GM19035 (cell line): Measurements from ENCODE around the gene CLSTN2.

Experiments used
- ATAC-seq: cut with Tn5 transposase; IDR thresholded peaks from one replicate; pipeline ENCODE4 v1.9.1; 2021; ENCODE audit not compliant: unreplicated experiment

The CLSTN2 gene

DNA sequence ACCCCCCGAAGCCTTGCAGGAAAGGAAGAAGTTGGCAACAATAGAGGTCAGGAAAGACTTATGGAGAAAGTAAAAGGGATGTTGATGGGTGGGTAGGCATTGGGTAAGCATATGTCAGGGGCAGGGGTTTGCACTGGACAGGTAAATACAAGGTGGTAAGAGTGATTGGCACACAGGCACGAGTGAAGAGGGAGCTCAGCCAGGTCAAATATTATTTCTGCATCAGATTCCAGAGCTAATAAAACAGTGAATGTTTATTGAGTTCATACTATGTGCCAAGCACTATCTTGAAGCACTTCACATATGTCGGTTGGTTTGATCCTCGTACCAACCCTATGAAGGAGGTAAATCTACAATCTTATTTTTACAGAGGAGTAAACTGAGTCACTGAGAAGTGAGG is 6.6 kb downstream of the CLSTN2 start:
- no peak for ATAC-seq

DNA sequence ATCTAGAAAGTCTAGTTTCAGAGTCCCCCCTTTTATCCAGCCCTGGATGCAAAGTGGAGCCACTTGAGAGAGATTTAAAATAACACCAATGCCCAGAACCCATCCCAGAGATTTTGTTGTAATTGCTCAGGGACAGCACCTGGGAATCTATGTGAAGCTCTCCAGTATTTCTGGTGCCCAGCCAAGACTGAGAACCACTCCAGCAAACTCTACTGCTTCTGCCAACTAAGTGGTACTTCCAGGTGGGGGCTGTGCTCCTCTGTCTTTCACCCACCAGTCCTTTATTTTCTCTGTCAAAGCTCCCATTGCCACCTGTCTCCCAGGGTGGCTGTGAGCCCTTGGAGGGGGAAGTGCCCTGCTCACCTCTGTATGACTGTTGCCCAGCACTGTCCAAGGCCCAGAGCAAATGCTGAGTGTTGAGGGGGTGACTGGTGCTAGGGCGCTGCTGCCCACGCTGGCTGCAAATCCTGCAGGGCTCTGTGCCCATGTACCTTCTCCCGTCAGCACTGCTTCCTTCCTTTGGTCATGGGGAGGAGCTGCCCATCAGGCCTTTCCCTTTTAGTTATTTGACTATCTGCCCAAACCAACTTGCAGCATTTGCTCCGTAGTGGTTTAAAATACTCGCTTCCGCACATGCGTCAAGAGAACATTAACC is 9.4 kb downstream of the CLSTN2 start:
- no peak for ATAC-seq

GRCh38 chr3:139945386-139945785 is 10.4 kb downstream of the CLSTN2 start:
- no peak for ATAC-seq

DNA sequence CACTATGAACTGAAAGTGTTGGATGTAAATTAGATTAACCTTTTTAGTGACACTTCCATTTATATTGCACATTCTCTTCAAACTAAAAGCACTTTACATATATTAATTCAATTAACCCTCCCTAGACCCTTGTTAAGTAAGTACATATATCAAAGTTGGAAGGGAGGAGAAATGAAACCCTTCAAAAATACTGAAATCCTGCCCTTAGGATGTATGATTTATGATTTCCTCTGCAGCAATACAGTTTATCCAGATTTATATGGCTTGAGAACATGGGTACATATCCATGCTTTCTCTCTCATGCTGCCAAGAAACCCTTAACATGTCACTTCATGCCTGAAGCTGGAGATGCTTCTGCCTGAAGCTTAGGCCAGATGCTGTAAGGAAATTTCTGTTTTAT is 11.0 kb downstream of the CLSTN2 start:
- ATAC-seq = no peak

DNA sequence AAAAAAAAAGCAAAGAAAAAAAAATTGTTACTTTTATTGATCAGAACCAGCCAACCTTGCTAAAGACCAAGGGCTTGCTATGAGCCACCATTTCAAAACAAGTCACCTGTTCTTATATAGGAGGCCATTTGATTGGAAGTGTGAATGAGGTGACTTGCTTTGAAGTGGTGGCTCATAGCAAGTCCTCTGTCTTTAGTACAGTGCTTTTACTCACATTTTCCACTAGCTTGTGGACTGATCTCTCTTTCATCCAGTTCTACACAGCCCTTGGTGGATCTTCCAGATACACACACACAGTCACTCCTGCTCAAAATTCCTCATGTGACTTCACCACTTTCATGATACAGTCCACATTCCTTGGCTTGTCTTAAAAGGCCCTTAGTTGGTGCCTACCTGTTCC is 13.5 kb downstream of the CLSTN2 start:
- no peak for ATAC-seq

- ATAC-seq = no peak
Measured at GRCh38 chr3:139948898-139949297, 13.9 kb downstream of the CLSTN2 start.

DNA sequence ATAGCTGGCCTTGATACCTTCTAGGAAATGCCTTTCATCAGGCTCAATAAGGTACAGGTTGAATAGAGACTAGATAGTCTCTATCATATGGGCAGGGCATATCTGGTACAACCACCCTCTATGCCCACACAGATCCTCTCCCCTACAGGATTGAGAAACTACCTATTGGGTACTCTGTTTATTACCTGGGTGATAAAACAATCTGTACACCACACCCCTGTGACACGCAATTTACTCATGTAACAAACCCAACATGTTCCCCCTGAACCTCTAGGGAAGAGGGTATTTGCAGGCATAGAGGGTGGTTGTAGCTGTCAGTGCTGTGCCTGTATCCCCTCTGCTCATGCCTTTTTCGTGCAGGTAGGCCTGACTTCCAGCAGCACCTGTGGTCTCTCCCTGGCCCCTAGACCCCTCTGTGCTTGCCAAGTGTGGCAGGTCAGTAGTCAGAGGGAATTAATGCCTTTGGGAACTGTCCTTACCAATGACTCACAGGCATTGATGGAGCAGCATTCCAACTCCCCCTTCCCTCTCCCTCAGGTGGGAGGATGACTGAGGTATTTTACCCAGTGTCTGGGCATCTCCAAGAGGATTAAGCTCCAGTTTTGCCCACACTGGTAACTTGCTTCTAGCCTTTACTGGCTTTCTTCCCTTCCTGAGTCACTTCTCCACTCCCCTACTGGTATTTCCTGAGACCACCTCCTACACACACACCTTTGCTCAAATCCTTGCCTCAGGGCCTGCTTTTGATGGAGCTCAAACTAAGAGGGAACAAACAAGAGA is 18.3 kb downstream of the CLSTN2 start:
- no peak for ATAC-seq

GRCh38 chr3:139954146-139954860 is 19.3 kb downstream of the CLSTN2 start:
- ATAC-seq = no peak

- no peak for ATAC-seq
Measured at GRCh38 chr3:139957844-139958243, 22.9 kb downstream of the CLSTN2 start.

DNA sequence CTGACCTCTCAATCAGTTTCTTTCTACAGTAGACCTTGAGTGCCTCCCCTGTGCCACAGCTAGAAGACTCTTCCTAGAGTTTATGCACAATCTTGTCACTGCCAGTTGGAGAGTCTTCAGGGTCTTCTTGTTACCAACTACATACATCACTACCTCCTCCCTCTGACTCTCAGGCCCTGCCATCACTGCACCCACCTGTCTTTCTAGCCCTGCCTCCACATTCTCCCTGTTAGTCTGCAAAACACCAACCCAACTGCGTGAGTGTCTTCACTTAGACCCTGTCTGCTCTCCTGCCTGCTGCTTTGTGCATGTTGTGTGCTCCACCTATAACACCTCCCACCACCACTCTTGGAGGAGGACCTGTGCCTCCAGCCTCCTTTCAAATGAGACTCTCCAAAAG is 34.4 kb downstream of the CLSTN2 start:
- no peak for ATAC-seq

DNA sequence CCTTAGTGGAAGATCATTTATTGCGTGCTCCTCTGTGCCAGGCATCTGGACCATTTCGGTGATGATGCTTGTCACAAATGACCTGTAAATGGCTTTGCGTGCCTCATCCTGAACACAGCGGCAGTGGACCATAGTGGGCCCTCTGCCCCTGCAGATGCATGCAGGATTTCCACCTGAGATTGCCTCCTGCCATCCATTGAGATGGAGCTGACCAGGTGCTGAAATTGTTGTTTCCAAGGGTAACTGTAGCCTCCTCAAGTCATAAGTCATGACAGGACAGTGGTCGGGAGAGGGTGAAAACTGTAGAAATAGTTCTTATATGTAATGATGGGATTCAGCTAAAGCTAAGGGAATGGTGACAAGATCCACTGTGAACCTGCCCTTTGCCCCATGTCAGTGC is 35.5 kb downstream of the CLSTN2 start:
- no peak for ATAC-seq

- ATAC-seq = no peak
Measured at GRCh38 chr3:139974809-139975425, 39.9 kb downstream of the CLSTN2 start.

- no peak for ATAC-seq
Measured at GRCh38 chr3:139975594-139976365, 40.8 kb downstream of the CLSTN2 start.

DNA sequence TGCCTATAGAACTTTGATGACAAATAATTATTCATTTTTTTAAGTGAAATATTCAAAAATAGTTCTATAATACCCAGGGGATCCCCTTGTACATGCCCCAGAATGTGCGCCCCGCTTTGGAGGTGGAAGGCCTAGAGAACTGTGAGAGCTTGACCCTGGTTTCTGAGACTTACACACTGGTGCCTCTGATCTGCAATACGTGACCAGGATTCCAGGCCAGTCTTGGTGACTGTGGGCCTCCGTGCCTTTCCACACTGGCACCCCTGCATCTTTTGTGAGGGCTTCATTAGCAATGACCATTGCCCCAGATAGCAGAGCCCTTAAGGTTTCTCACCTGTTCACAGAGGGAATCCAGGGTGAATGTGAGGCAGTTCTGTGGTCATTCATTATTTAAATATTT is 44.0 kb downstream of the CLSTN2 start:
- no peak for ATAC-seq

DNA sequence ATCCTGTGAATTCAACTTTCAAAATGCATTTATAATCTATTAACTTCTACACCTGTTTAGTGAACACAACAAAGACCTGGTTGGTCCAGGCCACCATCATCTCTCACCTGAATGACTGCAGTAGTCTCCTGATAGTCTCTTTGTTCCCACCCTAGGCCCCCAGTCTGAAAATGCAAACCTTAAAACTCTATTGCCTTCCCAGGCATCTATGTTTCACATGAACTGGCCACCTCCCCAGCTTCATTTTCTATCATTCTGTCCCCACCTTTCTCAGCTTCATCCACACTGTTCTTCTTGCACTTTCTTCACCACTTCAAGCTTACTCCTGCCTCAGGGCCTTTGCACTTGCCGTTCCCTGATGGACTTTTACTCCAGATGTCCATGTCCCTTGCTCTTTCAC is 45.0 kb downstream of the CLSTN2 start:
- ATAC-seq = no peak

GRCh38 chr3:139982404-139982803 is 47.4 kb downstream of the CLSTN2 start:
- ATAC-seq = no peak

DNA sequence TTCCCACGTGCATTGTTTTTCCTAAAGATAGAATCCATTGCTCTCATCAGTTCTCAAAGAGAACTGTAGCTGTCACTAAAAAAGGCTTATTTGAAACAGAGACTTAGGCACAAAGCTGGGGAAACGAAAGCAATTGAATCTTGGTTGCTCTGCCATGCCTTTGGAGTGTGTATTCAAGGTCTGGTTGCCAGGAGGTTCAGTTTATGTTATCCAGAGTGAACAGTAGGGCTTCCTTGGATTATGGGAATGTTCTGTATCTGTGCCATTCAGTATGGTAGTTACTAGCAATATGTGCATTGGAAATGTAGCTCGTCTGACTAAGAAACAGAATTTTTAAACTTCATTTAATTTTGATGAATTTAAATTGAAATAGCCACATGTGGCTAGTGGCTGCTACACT is 50.6 kb downstream of the CLSTN2 start:
- ATAC-seq = no peak

GRCh38 chr3:139987908-139988307 is 52.9 kb downstream of the CLSTN2 start:
- no peak for ATAC-seq

GRCh38 chr3:139988472-139989156 is 53.6 kb downstream of the CLSTN2 start:
- ATAC-seq = no peak

DNA sequence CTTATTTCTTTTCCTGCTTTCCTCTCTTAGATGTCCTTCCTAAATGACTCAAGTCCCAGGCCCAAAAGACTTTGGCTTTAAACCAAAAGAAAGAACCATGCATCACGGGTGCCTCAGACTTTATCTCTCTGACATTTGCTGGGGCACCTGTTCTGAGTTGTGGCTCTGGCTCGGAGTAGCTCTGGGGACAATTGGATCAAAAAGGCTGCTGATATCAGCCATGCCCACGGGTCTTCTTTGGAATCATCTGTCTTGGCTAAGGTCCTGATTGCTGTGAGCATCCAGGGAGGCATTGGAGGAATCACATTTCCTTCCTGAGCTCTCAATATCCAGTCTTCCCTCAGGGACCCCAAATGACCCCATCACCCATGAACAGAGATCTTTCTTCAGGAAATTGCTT is 59.9 kb downstream of the CLSTN2 start:
- no peak for ATAC-seq
